ENCODE data around the gene MCRS1.
A peak's percentile ranks its signal among the peaks of the same experiment; 100 is the strongest.

Gene MCRS1

GRCh38 chr12:49543914-49544815, 23.8 kb downstream of the MCRS1 start:
- no peak overlapping the region for H3K4me3 Mint-ChIP-seq
- no peaks in the 10 kb centered on the region for H3K36me3 Mint-ChIP-seq
- peaks cover 26% of the 10 kb centered on the region for H3K4me1 Mint-ChIP-seq
- ATAC-seq (ENCODE audit: low read depth) (no peak), DNase-seq (ENCODE audit: low spot score in 2 of 2) (no peak)
- H3K27ac Mint-ChIP-seq = no peak overlapping the region
- H3K27me3 Mint-ChIP-seq = peaks cover 29% of the 10 kb centered on the region
- H3K9me3 Mint-ChIP-seq = no peaks in the 10 kb centered on the region

GRCh38 chr12:49543221-49543913, 24.6 kb downstream of the MCRS1 start:
- no peak overlapping the region for H3K4me3 Mint-ChIP-seq
- H3K27me3 Mint-ChIP-seq = peaks cover 26% of the 10 kb centered on the region
- H3K4me1 Mint-ChIP-seq = peaks cover 23% of the 10 kb centered on the region

GRCh38 chr12:49542592-49543160, 25.3 kb downstream of the MCRS1 start:
- Mint-ChIP-seq H3K9me3 (no peaks in the 10 kb centered on the region), H3K36me3 (no peaks in the 10 kb centered on the region), H3K4me1 (peaks cover 23% of the 10 kb centered on the region), H3K27ac (no peak overlapping the region), H3K4me3 (no peak overlapping the region), H3K27me3 (peaks cover 21% of the 10 kb centered on the region)
- DNase-seq (ENCODE audit: low spot score in 2 of 2) (no peak), ATAC-seq (ENCODE audit: low read depth) (no peak)

More at GRCh38 chr12:49543221-49543913, 24.6 kb downstream of the MCRS1 start:
- no peak for DNase-seq (ENCODE audit: low spot score in 2 of 2)
- Mint-ChIP-seq H3K9me3 (no peaks in the 10 kb centered on the region), H3K36me3 (no peaks in the 10 kb centered on the region), H3K27ac (no peak overlapping the region)
- no peak for ATAC-seq (ENCODE audit: low read depth)

GRCh38 chr12:49541911-49542505, 25.9 kb downstream of the MCRS1 start:
- Mint-ChIP-seq H3K4me1 (peaks cover 21% of the 10 kb centered on the region), H3K27ac (no peak overlapping the region), H3K27me3 (peaks cover 15% of the 10 kb centered on the region), H3K4me3 (no peak overlapping the region), H3K9me3 (no peaks in the 10 kb centered on the region), H3K36me3 (no peaks in the 10 kb centered on the region)
- no peak for DNase-seq (ENCODE audit: low spot score in 2 of 2)
- peak; percentile 44 for ATAC-seq (ENCODE audit: low read depth)

GRCh38 chr12:49541140-49541861, 26.6 kb downstream of the MCRS1 start:
- peaks cover 16% of the 10 kb centered on the region for H3K27me3 Mint-ChIP-seq
- no peaks in the 10 kb centered on the region for H3K36me3 Mint-ChIP-seq
- peak overlapping the region; percentile 29 for H3K27ac Mint-ChIP-seq
- peak overlapping the region; percentile 52 for H3K4me3 Mint-ChIP-seq
- no peaks in the 10 kb centered on the region for H3K9me3 Mint-ChIP-seq
- DNase-seq (ENCODE audit: low spot score in 2 of 2) (no peak), ATAC-seq (ENCODE audit: low read depth) (no peak)
- H3K4me1 Mint-ChIP-seq = peaks cover 26% of the 10 kb centered on the region

- H3K36me3 Mint-ChIP-seq = no peaks in the 10 kb centered on the region
- no peaks in the 10 kb centered on the region for H3K9me3 Mint-ChIP-seq
- H3K4me3 Mint-ChIP-seq = peak overlapping the region; percentile 59
- DNase-seq (ENCODE audit: low spot score in 2 of 2) (no peak), ATAC-seq (ENCODE audit: low read depth) (no peak)
- peak overlapping the region; percentile 29 for H3K27ac Mint-ChIP-seq
- peaks cover 26% of the 10 kb centered on the region for H3K4me1 Mint-ChIP-seq
- peaks cover 15% of the 10 kb centered on the region for H3K27me3 Mint-ChIP-seq
Measured at GRCh38 chr12:49540229-49541139, 27.5 kb downstream of the MCRS1 start.

GRCh38 chr12:49539406-49540228, 28.3 kb downstream of the MCRS1 start:
- Mint-ChIP-seq H3K4me3 (peak overlapping the region; percentile 73), H3K27me3 (peaks cover 14% of the 10 kb centered on the region), H3K36me3 (no peaks in the 10 kb centered on the region), H3K4me1 (peaks cover 24% of the 10 kb centered on the region), H3K9me3 (no peaks in the 10 kb centered on the region), H3K27ac (peak overlapping the region; percentile 29)
- ATAC-seq (ENCODE audit: low read depth) (no peak), DNase-seq (ENCODE audit: low spot score in 2 of 2) (no peak)

GRCh38 chr12:49538510-49539403, 29.2 kb downstream of the MCRS1 start, which contains the start of gene KCNH3:
TSS of gene KCNH3 (plus strand) at chr12:49539030. CDS start at chr12:49539417, 387 bp downstream.
- peaks cover 24% of the 10 kb centered on the region for H3K4me1 Mint-ChIP-seq
- peaks cover 14% of the 10 kb centered on the region for H3K27me3 Mint-ChIP-seq
- peak; percentile 78 for ATAC-seq (ENCODE audit: low read depth)
- H3K9me3 Mint-ChIP-seq = no peaks in the 10 kb centered on the region
- H3K27ac Mint-ChIP-seq = no peak within 1 kb of the TSS
- H3K4me3 Mint-ChIP-seq = peak within 1 kb of the TSS; percentile 78
- DNase-seq (ENCODE audit: low spot score in 2 of 2) = peak; percentile 74 to 75
- no peaks in the 10 kb centered on the region for H3K36me3 Mint-ChIP-seq

- ATAC-seq (ENCODE audit: low read depth) (peak; percentile 15), DNase-seq (ENCODE audit: low spot score in 2 of 2) (peak in 1 of 2 donors; percentile 52)
- Mint-ChIP-seq H3K36me3 (no peaks in the 10 kb centered on the region), H3K4me3 (peak overlapping the region; percentile 83), H3K27me3 (peaks cover 14% of the 10 kb centered on the region), H3K4me1 (peaks cover 24% of the 10 kb centered on the region), H3K27ac (no peak overlapping the region), H3K9me3 (no peaks in the 10 kb centered on the region)
Measured at GRCh38 chr12:49537752-49538509, 30.0 kb downstream of the MCRS1 start.

GRCh38 chr12:49537231-49537751, 30.7 kb downstream of the MCRS1 start:
- ATAC-seq (ENCODE audit: low read depth) (no peak), DNase-seq (ENCODE audit: low spot score in 2 of 2) (no peak)
- peak overlapping the region; percentile 83 for H3K4me3 Mint-ChIP-seq
- peaks cover 14% of the 10 kb centered on the region for H3K27me3 Mint-ChIP-seq
- H3K4me1 Mint-ChIP-seq = peaks cover 23% of the 10 kb centered on the region
- no peaks in the 10 kb centered on the region for H3K36me3 Mint-ChIP-seq
- no peaks in the 10 kb centered on the region for H3K9me3 Mint-ChIP-seq
- H3K27ac Mint-ChIP-seq = no peak overlapping the region

Measured in memory B cell (primary cell).